Measurements from ENCODE around the gene SORT1. TPM values are rescaled to one million over a fixed set of nuclear protein-coding genes. Genes with fewer than 3 reads are reported as not detected.

Gene SORT1
- total and polyA plus RNA-seq, 2 of the 13 experiments (the other 11 are each of a cell fraction or from before 2014, with no cell fraction given): 32.4 to 93.0 TPM

DNA sequence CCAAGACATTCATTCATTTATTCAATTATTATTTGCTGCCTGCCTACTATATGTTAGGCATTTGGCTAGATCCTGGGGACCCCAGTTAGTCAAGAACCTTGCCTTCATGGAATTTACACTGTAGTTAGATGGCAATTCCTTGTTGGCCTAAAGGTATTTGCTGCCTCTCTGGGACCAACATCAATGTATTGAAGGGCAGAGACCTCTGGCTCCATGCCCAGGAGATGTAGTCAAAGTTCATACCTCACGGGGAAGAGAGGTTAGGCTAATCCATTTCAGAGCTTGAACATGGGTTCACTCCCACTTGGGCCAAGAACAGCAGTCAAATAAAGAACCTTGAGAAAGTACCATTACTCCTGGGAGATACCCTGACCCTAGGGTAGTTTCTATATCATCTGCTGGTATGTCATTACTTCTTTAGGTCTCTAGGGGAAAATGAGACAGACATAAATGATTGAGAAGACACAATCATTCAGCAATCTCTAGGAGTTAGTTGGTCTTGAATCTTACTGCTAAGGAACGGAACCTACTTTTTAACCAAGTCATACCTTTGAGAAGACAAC, 32.0 kb downstream of the SORT1 start (continued):
- TF ChIP-seq PPARG (CRISPR knock-in tag; conservative IDR thresholded peaks at IDR 0.05) (0 out of 2 replicates have a peak, but pooled peaks have one; percentile 43), HHEX (CRISPR knock-in tag; IDR thresholded peaks at IDR 0.05) (no peak), ZNF644 (CRISPR knock-in tag; IDR thresholded peaks at IDR 0.05; ENCODE audit: low read depth) (peak; percentile 81; the same call in 1 of the 2 replicates), ZNF672 (CRISPR knock-in tag; IDR thresholded peaks at IDR 0.05) (no peak), NBN (conservative IDR thresholded peaks at IDR 0.05) (no peak), ZBTB21 (CRISPR knock-in tag; IDR thresholded peaks at IDR 0.05) (no peak), ZNF234 (CRISPR knock-in tag; conservative IDR thresholded peaks at IDR 0.05) (no peak), ZNF496 (CRISPR knock-in tag; IDR thresholded peaks at IDR 0.05; ENCODE audit: insufficient replicate concordance) (no peak), MBNL3 (CRISPR knock-in tag; conservative IDR thresholded peaks at IDR 0.05) (no peak), ZNF160 (CRISPR knock-in tag; IDR thresholded peaks at IDR 0.05) (no peak), HMG20A (CRISPR knock-in tag; IDR thresholded peaks at IDR 0.05; ENCODE audit: borderline replicate concordance) (no peak; the same call in 1 of the 2 replicates), KLF13 (CRISPR knock-in tag; IDR thresholded peaks at IDR 0.05) (no peak), ZNF350 (CRISPR knock-in tag; IDR thresholded peaks at IDR 0.05; ENCODE audit: borderline replicate concordance, low read depth) (no peak), ZSCAN29 (CRISPR knock-in tag; conservative IDR thresholded peaks at IDR 0.05) (no peak), ZMYM2 (CRISPR knock-in tag; IDR thresholded peaks at IDR 0.05) (no peak), ZNF7 (CRISPR knock-in tag; IDR thresholded peaks at IDR 0.05) (no peak), FOSL1 (CRISPR knock-in tag; IDR thresholded peaks at IDR 0.05; ENCODE audit: borderline replicate concordance) (no peak), ZSCAN12 (CRISPR knock-in tag; IDR thresholded peaks at IDR 0.05) (no peak), CCAR2 (optimal IDR thresholded peaks at IDR 0.05; ENCODE audit: low read depth, low read length) (no peak), ZNF883 (CRISPR knock-in tag; IDR thresholded peaks at IDR 0.05; ENCODE audit: not compliant biosample characterization) (no peak), ZKSCAN8 (CRISPR knock-in tag; IDR thresholded peaks at IDR 0.05; ENCODE audit: borderline replicate concordance) (no peak), GABPB1 (CRISPR knock-in tag; IDR thresholded peaks at IDR 0.05) (no peak), BCL6 (CRISPR knock-in tag; IDR thresholded peaks at IDR 0.05) (peak; percentile 39; the same call in 1 of the 2 replicates), ZBTB20 (CRISPR knock-in tag; IDR thresholded peaks at IDR 0.05; ENCODE audit: borderline replicate concordance, low read depth) (no peak), ZNF484 (CRISPR knock-in tag; IDR thresholded peaks at IDR 0.05; ENCODE audit: borderline replicate concordance, low read depth) (no peak), ZNF333 (CRISPR knock-in tag; IDR thresholded peaks at IDR 0.05; ENCODE audit: borderline replicate concordance) (no peak)
- TF ChIP-seq, protein P1, sequence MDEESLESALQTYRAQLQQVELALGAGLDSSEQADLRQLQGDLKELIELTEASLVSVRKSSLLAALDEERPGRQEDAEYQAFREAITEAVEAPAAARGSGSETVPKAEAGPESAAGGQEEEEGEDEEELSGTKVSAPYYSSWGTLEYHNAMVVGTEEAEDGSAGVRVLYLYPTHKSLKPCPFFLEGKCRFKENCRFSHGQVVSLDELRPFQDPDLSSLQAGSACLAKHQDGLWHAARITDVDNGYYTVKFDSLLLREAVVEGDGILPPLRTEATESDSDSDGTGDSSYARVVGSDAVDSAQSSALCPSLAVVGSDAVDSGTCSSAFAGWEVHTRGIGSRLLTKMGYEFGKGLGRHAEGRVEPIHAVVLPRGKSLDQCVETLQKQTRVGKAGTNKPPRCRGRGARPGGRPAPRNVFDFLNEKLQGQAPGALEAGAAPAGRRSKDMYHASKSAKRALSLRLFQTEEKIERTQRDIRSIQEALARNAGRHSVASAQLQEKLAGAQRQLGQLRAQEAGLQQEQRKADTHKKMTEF (CRISPR knock-in tag; IDR thresholded peaks at IDR 0.05): no peak
- TF ChIP-seq, protein P2, sequence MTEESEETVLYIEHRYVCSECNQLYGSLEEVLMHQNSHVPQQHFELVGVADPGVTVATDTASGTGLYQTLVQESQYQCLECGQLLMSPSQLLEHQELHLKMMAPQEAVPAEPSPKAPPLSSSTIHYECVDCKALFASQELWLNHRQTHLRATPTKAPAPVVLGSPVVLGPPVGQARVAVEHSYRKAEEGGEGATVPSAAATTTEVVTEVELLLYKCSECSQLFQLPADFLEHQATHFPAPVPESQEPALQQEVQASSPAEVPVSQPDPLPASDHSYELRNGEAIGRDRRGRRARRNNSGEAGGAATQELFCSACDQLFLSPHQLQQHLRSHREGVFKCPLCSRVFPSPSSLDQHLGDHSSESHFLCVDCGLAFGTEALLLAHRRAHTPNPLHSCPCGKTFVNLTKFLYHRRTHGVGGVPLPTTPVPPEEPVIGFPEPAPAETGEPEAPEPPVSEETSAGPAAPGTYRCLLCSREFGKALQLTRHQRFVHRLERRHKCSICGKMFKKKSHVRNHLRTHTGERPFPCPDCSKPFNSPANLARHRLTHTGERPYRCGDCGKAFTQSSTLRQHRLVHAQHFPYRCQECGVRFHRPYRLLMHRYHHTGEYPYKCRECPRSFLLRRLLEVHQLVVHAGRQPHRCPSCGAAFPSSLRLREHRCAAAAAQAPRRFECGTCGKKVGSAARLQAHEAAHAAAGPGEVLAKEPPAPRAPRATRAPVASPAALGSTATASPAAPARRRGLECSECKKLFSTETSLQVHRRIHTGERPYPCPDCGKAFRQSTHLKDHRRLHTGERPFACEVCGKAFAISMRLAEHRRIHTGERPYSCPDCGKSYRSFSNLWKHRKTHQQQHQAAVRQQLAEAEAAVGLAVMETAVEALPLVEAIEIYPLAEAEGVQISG (CRISPR knock-in tag; IDR thresholded peaks at IDR 0.05): 0 out of 2 replicates have a peak, but pooled peaks have one; percentile 34
- TF ChIP-seq, protein P3, sequence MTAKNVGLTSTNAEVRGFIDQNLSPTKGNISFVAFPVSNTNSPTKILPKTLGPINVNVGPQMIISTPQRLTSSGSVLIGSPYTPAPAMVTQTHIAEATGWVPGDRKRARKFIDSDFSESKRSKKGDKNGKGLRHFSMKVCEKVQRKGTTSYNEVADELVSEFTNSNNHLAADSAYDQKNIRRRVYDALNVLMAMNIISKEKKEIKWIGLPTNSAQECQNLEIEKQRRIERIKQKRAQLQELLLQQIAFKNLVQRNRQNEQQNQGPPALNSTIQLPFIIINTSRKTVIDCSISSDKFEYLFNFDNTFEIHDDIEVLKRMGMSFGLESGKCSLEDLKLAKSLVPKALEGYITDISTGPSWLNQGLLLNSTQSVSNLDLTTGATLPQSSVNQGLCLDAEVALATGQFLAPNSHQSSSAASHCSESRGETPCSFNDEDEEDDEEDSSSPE (CRISPR knock-in tag; IDR thresholded peaks at IDR 0.05): no peak
